Activated CD8-positive, alpha-beta memory T cell treated with anti-CD3 and anti-CD28 coated beads for 36 hours (primary cell): Measurements from ENCODE around the gene SPATA2. TPM values are rescaled to one million over a fixed set of nuclear protein-coding genes. Genes with fewer than 3 reads are reported as not detected.
"Not testable (repeated sequence)": the region's sequence is repeated elsewhere in the genome, so short reads cannot be mapped to it uniquely, and the experiment has no call there.

ENCODE experiments used
- CTCF ChIA-PET: fragments of 350-600 bp; sonication (Branson Sonifier 250); formaldehyde crosslinking; loops from one replicate; lab custom pipeline; 2021; ENCODE audit warnings: antibody characterized with exemption; lab: Charles Lee
- POLR2A ChIA-PET: fragments of 350-600 bp; sonication (Branson Sonifier 250); formaldehyde crosslinking; loops from one replicate; lab custom pipeline; 2021; ENCODE audit warnings: antibody characterized with exemption; lab: Charles Lee
- total RNA-seq, 2 experiments: library from RNA; stranded (reverse); gene quantifications; one replicate each; pipeline ENCODE4 v1.2.3, GENCODE V29; 2021

SPATA2 gene
- total RNA-seq, 2 experiments from 2014 or later, result 13.6 to 14.0 TPM

DNA sequence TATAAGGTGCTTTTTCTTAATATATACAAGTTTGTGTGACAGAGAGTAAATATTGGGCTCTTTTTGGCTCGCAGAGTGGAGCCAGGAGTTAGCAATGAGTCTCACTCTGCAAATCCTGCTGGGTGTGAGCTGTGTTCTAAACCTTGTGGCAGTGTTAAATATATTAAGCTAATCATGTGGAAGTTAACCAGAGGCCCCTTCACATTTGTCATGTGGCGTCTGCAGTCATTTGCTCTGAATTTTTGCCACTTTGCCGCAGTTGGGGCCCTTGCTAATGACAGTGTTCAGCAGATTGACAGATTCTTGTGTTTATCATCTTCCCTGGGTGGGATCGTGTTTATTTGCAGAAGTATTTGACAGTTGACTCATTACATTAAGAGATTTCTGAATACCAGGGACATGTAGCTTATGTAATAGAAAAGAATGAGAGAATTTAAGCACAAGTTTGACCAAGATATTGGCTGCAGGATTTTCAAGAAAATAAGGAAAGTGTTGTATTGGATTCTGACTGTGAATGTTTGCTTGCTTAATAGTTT lies 37.9 kb downstream of the SPATA2 start:
- POLR2A ChIA-PET, result no interaction called here
- CTCF ChIA-PET, result interaction anchor here (0.7 to 0.9 kb wide), 2 partner anchors 11 to 85 kb away, joined by 3 to 5 read pairs; no protein-coding TSS in a partner anchor

DNA sequence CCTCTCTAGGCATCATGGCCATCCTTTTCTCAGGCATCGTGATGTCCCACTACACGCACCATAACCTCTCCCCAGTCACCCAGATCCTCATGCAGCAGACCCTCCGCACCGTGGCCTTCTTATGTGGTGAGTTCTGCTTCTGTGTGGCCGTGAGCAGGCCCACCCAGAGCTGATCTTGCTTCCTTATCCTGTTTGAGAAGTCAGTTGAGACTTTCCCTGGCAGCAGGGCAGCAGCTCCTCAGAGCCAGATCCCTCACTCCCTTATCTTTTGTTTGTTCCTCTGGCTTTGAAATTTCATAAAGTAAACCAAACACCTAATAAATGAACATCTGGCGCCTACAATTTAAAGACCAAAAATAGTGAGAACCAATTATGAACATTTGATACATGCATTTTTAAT lies 40.6 kb downstream of the SPATA2 start:
- ChIA-PET POLR2A (no interaction called here), CTCF (interaction anchor here (1.0 kb wide), 1 partner anchor 114 kb away, joined by 3 read pairs; no protein-coding TSS in a partner anchor)

DNA sequence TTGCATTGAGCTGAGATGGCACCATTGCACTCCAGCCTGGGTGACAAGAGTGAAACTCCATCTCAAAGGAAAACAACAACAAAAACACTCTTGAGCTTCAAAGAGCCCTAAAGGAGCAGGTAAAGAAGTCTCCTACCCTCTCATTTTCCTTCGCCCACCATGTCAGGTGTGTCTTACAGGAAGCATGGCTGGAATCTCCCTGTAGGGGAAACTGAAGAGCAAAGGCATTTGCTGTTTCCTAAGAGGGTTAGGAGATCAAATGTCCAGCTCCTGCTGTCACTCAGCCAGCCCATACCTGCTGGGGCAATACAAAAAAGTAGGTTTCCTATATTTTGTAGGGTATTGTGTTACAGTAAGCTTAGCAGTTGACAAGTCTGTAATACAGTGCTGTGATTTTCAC lies 43.3 kb downstream of the SPATA2 start:
- CTCF ChIA-PET, result no interaction called here

DNA sequence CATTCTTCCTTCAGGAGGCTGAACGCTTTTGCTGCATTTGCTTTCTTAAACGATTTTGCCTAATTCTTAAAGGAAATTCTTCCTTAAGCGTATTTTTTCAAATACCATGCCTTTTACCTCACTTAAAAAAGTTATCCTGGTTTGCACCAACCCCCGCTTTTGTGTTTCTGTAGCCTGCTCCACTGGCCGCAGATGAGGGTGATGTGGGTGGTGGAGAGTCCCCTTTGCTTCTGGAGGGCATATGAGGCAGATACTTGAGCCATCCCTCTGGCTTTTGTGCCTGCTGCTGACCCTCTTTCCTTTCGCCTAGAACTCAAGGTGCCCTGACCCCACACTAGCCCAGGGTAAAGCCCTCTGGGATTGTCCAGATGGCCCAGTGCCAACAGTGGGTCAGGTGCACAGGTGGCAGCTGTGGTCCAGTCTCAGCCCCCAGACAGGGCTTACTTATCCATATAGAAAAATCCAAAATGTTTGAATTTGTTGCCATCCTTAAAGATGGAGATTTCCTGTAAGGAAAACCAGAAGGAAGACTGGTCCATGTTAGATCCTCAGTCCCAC lies 43.9 kb downstream of the SPATA2 start:
- ChIA-PET POLR2A (no interaction called here), CTCF (no interaction called here)

More for the DNA sequence above, 43.3 kb downstream of the SPATA2 start:
- POLR2A ChIA-PET, result no interaction called here

DNA sequence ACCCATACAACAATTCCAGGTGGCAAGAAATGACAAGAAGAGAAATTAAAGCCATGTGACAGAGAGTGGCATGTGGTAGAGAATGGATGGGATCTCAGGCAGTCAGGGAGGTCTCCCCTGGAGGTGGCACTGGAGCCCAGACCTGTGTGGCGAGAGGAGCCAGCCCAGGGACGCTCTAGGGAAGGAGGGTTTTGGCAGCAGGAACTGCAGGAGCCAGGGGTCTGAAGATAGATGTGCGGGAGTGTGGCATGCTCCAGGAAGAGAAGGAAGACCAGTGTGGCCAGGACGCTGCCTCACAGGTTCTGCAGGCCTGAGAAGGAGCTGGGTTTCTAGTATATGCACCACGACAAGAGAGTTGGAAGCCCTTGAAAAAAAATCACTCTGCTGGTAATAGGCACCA lies 45.1 kb downstream of the SPATA2 start:
- CTCF ChIA-PET, result no interaction called here
- POLR2A ChIA-PET, result no interaction called here

DNA sequence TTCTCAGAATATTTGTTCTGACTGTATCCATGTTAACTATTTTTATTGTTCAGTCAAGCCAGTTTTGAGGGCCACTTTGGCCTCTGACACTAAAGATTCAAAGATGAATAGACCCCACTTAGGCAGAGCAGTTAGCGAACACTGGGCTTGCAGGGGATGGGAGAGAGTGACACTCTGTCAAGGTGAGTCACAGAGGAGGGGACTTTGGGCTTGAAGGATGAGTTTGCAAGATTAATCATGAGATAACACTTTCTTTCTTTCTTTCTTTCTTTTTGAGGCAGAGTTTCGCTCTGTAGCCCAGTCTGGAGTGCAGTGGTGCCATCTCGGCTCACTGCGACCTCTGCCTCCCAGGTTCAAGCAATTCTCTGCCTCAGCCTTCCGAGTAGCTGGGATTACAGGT lies 46.4 kb downstream of the SPATA2 start:
- POLR2A ChIA-PET, result no interaction called here
- CTCF ChIA-PET, result no interaction called here

DNA sequence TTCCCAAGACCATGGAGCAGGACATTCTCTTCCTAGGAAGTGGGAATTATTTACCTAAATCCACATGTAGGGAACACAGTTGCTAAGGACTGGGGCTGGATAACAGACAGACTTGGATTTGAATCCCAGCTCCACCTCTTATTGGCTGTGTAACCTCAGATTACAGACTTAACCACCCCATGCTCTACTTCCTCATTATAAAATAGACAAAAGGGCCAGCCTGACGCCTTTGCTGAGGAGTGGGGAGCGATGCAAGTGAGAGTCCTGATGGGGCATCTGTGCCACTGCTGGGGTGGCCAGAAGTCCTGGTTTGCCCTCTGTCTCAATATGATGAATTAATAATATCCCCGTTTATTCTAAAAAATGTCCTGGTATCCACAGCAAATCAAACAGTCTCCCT lies 46.8 kb downstream of the SPATA2 start:
- ChIA-PET POLR2A (no interaction called here), CTCF (interaction anchor here (0.6 kb wide), 1 partner anchor 40 kb away, joined by 4 read pairs; no protein-coding TSS in a partner anchor)

DNA sequence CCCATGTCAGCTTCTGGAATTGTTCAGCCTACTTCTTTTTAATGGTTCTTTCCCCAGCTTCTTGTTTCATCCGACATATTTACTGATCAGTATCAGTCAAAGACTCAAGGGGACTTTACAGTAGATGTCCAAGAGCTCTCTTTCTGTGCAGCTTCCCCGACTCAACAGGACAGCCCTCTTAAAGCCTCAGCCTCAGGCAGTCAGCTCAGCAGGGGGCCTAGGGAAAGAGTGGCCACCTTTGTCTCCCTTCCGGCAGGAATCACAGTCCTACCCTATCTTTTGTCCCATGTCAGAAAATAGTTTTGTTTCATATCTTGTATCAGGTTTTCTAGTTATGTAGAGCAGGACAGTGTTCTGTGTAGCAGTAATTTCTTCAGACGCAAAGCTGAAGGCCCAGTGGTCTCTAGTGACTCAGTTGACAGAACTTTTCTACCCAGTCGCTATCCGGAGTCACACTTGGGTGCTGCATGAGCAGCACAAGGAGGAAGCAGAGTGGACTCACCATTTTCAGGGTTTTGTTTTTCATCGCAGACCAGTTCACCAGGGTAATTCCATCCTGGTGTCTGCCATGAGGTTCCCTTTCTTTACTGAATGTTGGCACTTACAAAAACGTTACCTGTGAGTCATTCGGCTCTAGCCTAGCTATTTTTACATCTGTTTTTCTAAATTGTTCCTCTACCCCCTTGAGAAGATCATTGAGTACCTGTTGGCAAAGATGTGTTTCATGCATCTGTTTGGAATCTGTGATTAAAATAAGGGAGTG lies 47.7 kb downstream of the SPATA2 start:
- CTCF ChIA-PET, result interaction anchor here (0.6 kb wide), 1 partner anchor 40 kb away, joined by 4 read pairs; no protein-coding TSS in a partner anchor
- POLR2A ChIA-PET, result no interaction called here

DNA sequence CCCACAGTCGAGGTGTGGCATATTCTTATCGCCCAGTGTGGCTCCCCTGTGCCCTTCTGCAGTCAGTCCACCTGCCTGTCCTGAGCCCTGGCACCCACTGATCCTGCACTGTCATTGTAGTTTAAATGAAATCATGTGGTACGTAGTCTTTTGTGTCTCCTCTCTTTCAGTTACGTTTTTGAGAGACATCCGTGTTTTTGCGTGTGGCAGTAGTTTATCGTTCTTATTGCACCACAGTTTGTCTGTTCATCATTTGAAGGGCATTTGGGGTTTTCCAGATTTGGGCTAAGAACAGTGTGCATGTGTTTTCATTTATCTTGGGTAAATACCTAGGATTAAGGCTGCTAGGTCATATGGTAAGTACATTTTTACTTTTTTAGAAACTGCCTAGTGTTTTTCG lies 49.3 kb downstream of the SPATA2 start:
- POLR2A ChIA-PET, result no interaction called here
- CTCF ChIA-PET, result interaction anchor here (0.6 kb wide), 1 partner anchor 109 kb away, joined by 4 read pairs; no protein-coding TSS in a partner anchor

DNA sequence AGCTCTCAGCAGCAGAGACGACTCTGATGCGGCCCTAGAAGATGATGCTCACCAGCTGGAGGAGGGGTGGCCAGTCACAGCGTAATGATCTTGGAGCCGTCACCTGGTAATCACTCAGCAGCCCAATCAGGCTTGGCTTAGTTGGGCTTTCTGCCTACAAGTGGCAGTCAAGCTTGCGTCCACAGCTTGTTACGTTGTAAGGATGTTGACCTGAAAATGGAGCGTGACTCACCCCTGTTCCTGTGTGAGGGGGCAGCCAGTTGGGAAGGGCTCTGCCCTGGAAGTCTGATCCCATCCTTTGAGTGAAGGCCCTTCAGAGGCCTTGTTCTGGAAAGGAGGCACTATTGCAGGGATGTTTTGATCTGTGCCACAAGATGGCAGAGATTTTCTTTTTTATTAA lies 49.8 kb downstream of the SPATA2 start:
- POLR2A ChIA-PET, result no interaction called here

DNA sequence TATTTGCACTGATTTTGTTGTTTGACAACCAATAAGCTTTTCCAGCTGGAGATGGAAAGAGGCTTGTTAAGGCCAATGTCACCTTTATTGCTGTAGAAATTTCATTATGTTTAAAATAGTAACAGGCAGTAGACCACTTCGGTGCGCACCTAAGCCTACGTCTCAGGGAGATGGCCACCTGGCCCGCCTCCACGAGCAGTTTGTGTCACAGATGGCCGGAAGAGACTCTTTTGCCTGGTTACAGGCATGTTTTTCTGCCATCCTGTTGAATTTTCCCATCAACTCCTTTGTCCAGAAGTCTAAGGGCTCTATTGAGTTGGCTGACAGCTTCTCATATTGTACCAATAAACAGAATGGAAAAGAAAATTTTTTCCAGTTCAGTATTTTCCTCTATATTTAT lies 51.7 kb downstream of the SPATA2 start:
- ChIA-PET POLR2A (no interaction called here), CTCF (no interaction called here)

More for the DNA sequence above, 49.8 kb downstream of the SPATA2 start:
- CTCF ChIA-PET, result no interaction called here

DNA sequence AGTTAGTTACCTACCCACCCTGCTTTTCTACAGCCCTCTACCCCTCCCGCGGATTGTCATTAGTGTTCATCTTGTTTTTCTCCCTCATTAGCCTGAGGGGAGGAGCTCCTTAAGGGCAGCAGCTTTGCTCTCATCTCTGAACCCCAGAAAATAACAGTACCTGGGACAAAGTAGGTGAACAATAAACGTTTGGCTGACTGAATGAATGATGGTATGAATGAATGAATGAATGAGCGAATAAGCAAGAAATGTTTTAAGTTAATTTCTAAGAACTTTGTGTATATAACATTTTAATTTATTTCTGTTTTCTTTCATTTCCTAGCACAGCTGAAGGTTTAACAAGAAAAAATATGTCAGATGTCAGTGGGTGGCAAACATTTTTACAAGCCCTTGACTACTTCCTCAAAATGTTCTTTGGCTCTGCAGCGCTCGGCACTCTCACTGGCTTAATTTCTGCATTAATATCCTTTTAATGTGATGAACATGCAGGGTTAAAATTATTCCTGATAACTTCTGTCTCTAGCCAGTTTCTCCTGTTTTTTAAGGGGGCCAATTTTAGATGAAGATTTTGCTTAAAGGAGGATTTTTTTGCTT lies 52.6 kb downstream of the SPATA2 start:
- POLR2A ChIA-PET, result interaction anchor here (0.8 kb wide), 1 partner anchor 9 kb away, joined by 3 read pairs; no protein-coding TSS in a partner anchor
- CTCF ChIA-PET, result no interaction called here

DNA sequence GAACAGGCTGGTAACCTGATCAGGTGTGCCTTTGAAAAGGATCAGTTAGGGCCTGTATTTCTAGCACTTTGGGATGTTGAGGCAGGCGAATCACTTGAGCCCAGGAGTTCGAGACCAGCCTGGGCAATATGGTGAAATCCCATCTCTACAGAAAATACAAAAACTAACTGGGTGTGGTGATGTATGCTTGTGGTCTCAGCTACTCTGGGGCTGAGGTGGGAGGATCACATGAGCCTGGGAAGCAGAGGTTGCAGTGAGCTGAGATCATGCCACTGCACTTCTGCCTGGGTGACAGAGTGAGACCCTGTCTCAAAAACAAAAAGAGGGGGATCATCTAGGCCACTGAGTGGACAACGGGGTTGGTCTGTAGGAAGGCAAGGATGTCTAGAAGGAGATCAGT lies 54.1 kb downstream of the SPATA2 start:
- POLR2A ChIA-PET, CTCF ChIA-PET: not testable (repeated sequence)

DNA sequence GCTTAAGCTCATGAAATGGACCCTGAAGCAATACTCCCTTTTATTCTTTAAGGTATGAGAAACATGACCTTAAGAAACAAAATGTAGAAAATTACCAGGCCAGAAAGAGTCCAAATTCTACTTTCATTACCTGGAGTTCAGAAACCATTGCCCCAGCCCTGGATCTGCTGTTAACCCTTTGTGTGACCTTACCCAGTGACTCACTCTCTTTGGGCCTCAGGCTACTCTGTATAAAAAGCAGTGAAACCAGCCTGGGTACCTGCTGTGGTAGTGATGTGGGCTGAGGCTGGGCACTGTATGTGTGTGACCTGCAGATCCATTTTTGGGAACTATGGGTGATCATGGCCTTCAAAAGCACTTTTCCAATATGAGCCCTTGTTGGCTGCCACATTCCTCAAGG lies 55.5 kb downstream of the SPATA2 start:
- POLR2A ChIA-PET, result interaction anchor here (0.6 kb wide), 1 partner anchor 67 kb away, joined by 3 read pairs; no protein-coding TSS in a partner anchor
- CTCF ChIA-PET, result no interaction called here

DNA sequence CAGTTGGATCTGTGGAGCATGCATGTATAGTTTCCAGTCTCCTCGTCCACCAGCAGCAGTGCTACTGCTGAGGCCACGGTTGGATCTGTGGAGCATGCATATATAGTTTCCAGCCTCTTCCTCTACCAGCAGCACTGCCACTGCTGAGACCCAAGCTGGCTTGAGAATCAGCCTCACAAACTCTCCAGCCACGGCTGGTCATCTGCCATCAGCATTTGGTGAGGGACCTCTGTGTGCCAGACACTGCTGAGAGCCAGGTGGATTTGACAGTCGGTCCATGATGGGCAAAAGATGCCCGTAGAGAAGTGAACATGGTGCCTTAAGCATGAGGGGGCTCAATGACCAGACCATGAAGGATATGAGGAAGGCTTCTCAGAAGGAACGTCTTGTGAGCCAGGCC lies 56.3 kb downstream of the SPATA2 start:
- CTCF ChIA-PET, result no interaction called here
- POLR2A ChIA-PET, result no interaction called here

DNA sequence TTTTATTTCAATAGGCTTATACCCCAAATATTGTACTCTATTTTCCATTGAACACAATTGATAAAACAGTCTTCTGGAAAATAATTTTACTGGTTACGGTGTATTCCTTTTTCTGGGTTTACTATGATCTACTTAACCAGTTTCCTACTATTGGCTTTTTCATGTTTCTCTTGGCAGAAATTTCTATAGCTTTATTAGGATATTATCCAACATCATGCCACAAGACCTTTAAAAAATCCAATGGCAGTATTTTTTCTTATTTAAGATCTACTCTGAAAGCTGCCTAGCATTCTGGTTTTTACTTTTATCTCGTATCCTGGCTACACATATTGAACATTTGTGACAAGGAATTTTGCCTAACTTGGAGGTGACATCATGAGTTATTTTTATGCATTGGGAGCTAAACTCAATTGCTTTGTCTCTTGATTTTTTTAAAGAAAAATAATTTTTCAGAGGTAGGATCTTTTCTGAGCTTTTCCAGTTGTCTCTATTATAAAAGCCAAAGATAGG lies 57.2 kb downstream of the SPATA2 start:
- CTCF ChIA-PET, result interaction anchor here (1.4 kb wide), 1 partner anchor 248 kb away, joined by 3 read pairs; no protein-coding TSS in a partner anchor
- POLR2A ChIA-PET, result no interaction called here

DNA sequence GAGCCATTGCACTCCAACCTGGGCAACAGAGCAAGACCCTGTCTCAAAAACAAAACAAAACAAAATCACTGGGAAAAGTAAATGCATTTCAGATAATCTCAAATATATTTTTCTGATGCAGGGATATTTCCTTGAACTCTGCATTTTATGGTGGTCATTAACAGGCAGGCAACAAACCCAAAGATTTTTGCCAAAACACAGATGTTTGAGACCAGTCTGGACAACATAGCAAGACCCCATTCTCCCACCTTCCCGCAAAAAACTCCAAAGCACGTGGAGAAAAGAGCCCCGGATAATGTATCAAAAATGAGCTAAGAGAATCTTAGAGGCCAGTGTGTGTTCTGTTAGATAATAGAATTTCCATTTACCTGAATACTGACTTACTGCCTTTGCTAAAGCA lies 58.4 kb downstream of the SPATA2 start:
- ChIA-PET POLR2A (no interaction called here), CTCF (interaction anchor here (1.2 to 1.4 kb wide), 2 partner anchors 11 to 246 kb away, joined by 3 to 7 read pairs; no protein-coding TSS in a partner anchor)

DNA sequence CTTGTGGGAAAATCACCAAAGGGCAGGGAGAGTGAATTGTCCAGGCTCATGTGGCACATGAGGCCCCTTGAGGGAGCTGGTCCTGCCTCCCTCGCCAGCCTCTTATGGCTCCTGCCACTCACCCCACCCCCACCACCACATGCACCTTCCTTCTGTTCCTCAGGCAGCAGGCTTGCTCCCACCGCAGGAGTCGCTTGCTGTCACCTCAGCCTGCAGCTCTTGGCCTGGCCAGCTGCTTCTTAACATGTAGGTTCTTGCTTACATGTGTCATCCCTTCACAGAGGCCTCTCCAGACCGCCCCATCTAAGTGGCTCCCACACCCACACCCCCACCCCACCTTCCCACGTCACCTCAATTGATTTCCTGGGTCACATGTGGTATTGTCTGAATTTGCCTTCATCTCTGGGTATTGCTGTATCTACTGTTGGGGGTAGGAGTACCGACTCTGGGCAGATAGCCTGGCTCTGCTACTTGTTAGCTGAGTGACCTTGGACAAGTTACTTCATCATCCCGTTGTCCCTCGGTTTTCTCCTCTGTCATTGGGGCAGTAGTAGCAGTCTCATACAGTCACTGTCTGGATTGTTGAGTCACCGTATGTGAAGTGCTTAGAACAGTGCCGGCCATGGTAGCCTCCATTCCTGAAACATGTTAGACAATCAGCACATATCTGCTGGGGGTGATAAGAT lies 61.0 kb downstream of the SPATA2 start:
- CTCF ChIA-PET, result interaction anchor here (0.9 to 1.4 kb wide), 2 partner anchors 34 to 244 kb away, joined by 3 to 4 read pairs; no protein-coding TSS in a partner anchor

DNA sequence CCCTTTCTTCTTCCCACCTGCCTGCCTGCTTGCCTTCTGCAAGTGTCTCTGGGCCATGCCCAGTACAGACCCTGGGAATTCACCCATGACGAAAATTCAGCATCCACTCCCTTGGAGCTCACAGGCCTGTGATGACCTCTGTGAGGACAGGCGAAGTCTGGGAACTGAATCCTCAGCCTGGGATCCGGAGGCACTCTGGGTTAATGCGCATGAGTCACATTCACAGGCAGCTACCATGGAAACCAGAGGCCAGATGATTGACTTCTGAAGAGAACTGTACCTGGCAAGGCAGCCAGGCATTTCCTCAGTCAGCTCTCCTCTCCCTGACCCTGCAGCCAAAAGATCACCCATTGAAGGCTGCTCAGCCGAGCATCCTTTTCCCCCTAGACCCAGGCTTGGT lies 61.7 kb downstream of the SPATA2 start:
- POLR2A ChIA-PET, result interaction anchor here (1.5 kb wide), 1 partner anchor 9 kb away, joined by 3 read pairs; no protein-coding TSS in a partner anchor
- CTCF ChIA-PET, result interaction anchor here (0.9 to 1.4 kb wide), 2 partner anchors 35 to 243 kb away, joined by 3 to 4 read pairs; no protein-coding TSS in a partner anchor

More for the DNA sequence above, 61.0 kb downstream of the SPATA2 start:
- POLR2A ChIA-PET, result interaction anchor here (1.5 kb wide), 1 partner anchor 8 kb away, joined by 3 read pairs; no protein-coding TSS in a partner anchor
